HG03159 (cell line): Measurements from ENCODE around the gene CELF2.
"Not testable (repeated sequence)": the region's sequence is repeated elsewhere in the genome, so short reads cannot be mapped to it uniquely, and the experiment has no call there.

Experiments used
- ATAC-seq: cut with Tn5 transposase; IDR thresholded peaks from one replicate; pipeline ENCODE4 v1.9.1; 2021; ENCODE audit warnings: mild to moderate bottlenecking, moderate library complexity; ENCODE audit not compliant: unreplicated experiment

The CELF2 gene

GRCh38 chr10:11168423-11169090, 150.9 kb downstream of the CELF2 start:
- no peak for ATAC-seq

- no peak for ATAC-seq
Measured at GRCh38 chr10:11169976-11170375, 152.3 kb downstream of the CELF2 start.

- ATAC-seq: no peak
Measured at GRCh38 chr10:11170574-11170973, 152.9 kb downstream of the CELF2 start.

DNA sequence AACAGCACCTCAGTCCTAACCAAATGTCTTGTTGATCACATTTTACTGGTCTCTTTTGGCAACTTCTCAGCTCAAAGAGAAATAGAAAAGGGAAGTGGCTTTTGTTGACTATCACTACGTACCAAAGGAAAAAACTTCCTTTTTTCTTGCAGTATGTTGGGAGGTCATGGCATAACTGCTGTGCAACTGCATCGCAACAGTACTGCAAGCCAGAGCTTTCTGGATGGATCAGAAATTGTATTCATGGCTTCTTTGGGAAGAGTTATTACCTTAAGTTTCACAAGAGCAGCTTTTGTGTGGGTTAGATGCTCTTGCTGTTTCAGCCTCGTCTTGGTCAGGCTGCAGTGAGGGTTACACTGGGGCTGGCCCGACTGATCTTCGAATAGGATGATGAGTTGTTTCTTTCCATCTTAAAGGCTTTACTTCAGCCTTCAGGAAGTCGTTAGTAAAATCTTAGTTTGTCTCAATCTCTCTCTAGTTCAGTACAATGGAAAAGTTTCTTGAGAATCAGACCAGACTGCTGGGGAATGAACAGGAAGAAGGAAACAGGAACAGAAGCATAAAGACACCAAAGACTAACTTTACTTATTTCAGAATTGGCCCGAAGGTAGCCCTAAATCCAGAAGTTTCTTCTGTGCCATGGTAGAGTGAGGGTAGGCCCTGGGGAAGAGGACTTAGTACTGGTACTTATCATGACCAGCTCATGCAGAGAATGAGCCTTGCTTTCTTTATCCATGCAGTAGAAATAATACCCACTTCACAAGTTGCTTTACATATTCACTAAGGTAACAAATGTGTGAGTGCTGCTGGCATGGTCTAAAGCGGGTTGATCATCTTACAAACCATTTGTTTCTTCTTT, 153.6 kb downstream of the CELF2 start:
- ATAC-seq: peak; percentile 38

- no peak for ATAC-seq
Measured at GRCh38 chr10:11173042-11173441, 155.4 kb downstream of the CELF2 start.

GRCh38 chr10:11175823-11176243, 158.2 kb downstream of the CELF2 start:
- peak; percentile 39 for ATAC-seq

DNA sequence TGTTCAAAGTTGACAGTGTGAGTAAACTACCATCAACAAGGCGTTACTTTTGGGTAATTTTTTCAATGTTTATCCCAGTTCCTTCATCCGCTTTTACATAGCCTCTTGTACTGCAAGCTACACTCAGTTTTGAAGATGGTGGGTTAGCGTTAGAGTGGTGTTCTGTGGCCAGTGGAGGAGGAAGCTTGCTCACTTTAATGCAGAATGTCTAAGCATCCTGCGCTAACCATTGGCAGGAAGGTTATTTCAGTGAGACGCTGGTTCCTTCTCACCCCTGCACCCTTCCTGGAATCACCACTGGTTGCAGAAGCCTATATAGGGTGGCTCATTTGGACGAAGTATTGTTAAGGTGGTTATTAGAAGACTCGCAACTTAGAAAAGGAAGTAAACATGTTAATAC, 159.1 kb downstream of the CELF2 start:
- ATAC-seq: no peak

DNA sequence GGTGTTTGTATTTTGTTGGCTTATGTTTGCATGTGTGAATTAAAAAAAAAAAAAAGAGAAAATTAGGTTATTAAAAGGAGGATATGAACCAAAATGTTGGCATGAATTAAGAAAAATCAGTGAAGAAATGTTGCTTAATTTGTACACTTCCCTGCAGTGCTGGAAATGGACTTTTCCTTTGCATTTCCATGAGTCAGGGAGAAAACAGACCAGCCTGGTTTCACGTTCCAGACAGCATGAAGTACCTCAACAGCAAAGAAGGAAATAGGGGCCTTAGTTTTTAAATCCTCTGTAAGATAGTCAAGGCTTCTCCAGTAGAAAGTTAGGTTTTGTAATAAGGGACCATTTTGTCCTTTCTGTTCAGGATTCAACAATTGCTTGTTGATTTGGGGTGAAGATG, 159.7 kb downstream of the CELF2 start:
- ATAC-seq: no peak

- ATAC-seq: no peak
Measured at GRCh38 chr10:11177926-11178471, 160.3 kb downstream of the CELF2 start.

GRCh38 chr10:11178606-11179515, 161.2 kb downstream of the CELF2 start:
- peak; percentile 86 for ATAC-seq

- no peak for ATAC-seq
Measured at GRCh38 chr10:11179516-11180105, 161.9 kb downstream of the CELF2 start.

- ATAC-seq: no peak
Measured at GRCh38 chr10:11180228-11180627, 162.6 kb downstream of the CELF2 start.

- ATAC-seq: no peak
Measured at GRCh38 chr10:11181978-11182377, 164.3 kb downstream of the CELF2 start.

- no peak for ATAC-seq
Measured at GRCh38 chr10:11183015-11183414, 165.3 kb downstream of the CELF2 start.

GRCh38 chr10:11184093-11184492, 166.4 kb downstream of the CELF2 start:
- no peak for ATAC-seq

- not testable (repeated sequence) for ATAC-seq
Measured at GRCh38 chr10:11185128-11185665, 167.5 kb downstream of the CELF2 start.

DNA sequence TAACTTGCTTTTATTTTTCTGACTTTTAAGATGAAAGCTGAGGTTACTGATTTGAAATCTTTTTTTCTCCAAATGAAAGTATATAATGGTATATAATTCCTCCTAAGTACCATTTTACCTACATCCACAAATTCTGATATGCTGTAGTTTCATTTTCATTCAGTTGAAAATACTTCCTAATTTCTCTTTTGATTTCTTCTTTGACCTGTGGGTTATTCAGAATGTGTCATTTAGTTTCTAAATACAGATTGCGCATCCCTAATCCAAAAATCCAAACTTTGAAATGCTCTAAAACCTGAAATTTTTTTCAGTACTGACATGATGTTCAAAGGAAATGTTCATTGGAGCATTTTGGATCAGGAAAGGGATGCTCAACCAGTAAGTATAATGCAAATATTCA, 168.7 kb downstream of the CELF2 start:
- ATAC-seq: no peak

GRCh38 chr10:11189582-11190376, 172.1 kb downstream of the CELF2 start:
- no peak for ATAC-seq

GRCh38 chr10:11191190-11191589, 173.5 kb downstream of the CELF2 start:
- no peak for ATAC-seq
